HS-5 (cell line): ENCODE data around the gene TNXB.
A peak's percentile ranks its signal among the peaks of the same experiment; 100 is the strongest.
"Not testable (repeated sequence)": the region's sequence is repeated elsewhere in the genome, so short reads cannot be mapped to it uniquely, and the experiment has no call there.

Experiments used
- DNase-seq: peaks from one replicate; pipeline ENCODE4 v3.0.0-alpha.2; 2012; ENCODE audit warnings: low read depth

Gene TNXB

DNA sequence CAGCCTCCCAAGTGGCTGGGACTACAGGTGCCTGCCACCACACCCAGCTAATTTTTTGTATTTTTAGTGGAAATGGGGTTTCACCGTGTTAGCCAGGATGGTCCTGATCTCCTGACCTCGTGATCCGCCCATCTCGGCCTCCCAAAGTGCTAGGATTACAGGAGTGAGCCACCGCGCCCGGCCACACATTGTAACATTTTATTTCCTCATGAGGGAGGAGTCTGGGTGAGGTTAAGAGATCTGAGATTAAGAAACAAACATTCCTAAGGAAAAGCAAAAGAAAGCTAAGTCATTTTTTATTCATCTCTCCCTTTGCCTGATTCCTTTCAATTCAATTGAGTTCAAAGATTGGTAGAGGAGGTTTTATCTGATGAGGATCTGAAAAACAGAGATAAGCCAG, 35.1 kb upstream of the TNXB start:
- not testable (repeated sequence) for DNase-seq

GRCh38 chr6:32140420-32141046, 31.4 kb upstream of the TNXB start:
- no peak for DNase-seq

DNA sequence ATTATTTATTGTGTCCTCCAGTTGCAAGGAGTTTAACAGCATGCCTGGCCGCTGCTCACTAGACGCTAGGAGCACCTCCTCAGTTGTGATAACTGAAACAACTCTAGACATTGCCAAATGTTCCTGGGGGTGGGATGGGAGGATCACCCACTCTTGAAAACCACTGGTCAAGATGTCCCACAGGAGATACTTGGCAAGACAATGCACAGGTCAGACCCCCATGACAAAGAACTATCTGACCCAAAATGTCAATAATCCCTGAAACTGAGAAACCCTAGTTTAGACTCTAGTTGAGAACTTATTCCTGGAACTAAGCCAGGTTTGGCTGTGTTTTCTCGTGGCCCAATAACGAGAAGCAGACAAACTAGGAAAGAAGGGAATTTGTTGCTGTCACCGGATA, 30.5 kb upstream of the TNXB start:
- no peak for DNase-seq

DNA sequence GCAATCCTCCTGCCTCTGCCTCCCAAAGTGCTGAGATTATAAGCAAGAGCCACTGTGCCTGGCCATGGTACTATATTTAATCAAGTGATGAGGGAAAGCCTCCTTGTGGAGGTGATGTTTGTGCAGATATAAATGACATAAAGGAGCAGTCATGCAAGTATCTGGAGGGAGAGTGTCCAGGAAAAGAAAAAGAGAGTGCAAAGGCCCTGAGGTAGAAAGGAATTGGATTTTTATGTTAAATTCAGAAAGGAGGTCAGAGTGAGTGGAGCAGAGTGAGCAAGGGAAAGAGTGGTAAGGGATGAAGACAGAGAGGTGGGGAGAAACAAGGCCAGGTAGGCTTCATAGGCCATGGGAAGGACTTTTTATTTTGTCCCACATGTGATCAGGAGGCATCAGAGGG, 28.3 kb upstream of the TNXB start:
- no peak for DNase-seq

DNA sequence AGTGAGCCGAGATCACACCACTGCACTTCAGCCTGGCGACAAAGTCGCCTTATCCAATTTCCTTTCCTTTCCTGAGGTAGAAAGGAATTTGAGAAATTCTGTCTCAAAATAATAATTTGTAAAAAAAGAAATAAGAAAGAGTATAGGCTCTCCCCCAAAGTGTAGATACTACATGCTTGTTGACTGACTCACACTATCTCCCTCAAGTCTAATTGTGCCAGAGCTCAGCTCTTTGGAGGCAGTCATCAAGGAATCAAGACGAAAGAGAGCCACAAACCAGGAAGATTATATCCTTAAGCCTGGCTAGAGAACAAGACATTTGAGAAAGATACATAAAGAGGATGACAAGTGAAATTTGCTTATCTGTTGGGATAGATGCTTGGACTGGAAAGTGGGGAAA, 24.6 kb upstream of the TNXB start:
- no peak for DNase-seq

DNA sequence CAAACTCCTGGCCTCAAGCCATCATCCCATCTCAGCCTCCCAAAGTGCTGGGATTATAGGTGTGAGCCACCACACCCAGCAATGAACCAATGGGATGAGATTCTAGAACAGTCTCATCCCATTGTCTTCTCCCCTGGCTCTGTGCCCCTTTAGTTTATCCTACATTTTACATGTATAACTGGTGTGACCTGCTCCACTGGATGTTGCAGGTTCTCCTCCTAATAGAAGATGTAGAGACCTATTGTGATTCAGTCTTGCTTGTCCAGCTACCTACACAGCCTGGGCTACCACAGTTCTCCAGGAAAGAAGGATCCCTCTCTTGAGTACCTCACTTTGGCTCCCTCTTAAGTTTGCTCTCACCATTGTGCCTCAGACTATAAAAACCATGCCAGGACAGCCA, 23.0 kb upstream of the TNXB start:
- no peak for DNase-seq

- no peak for DNase-seq
Observed at GRCh38 chr6:32131439-32131948, 22.4 kb upstream of the TNXB start.

DNA sequence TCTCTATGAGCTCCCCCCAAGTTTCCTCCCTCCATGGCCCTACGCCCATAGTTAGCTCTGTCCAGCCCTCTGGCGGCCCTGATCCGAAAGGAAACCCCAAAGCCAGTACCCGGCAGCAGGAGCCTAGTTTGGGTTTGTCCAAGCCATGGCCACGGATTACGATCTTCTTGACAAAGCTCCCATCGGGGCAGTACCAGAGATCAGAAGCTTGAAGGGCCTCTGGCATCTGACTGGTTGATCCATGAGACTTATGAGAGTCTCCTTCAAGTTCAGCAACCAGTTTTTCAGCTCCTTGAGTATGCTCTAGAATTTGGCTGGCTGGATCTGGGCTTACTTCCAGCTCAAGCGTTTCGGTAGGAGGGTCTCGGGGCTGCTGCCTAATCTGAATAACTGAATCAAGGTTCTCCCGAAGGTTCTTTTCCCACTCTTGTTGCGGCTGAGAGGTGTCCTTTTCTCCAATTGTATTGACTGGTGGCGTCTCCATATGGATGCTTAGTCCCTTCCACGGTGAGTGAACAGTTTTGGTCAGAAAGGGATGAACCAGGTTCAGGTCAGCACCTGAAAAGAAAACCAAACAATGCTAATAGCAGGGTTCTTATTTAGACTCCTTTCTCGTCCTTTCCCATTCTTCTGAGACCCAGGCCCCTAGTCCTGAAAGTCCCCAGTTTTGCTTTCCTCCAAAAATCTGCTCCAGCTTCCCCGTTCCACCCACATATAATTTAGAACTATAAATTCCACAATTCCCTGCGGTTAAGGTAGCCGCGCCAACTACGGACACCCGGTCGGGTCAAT, 20.4 kb upstream of the TNXB start:
- DNase-seq, result no peak

DNA sequence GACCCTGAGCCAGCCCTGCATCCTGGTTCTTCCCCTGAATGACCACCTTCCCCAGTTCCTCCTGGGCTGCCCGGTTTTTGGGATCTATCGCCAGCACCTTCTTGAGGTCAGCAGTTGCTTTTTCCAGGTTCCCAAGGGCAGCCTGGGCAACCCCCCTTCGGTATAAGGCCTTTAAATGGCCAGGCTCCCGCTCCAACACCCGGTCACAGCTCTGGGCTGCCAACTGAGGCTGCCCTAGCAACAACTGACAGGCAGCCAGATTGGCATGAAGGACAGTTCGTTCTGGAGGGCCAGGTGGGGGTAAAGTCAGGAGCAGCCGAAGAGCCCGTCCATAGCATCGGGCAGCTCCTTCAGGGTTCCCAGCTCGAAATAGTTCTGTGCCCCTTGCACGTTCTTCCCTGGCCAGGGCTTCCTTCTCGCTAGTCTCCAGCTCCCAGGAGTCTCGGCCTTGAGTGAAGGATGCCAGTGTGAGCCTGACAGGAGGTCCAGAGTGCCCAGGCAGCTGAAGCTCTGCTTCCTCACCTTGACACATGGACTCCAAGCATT, 19.7 kb upstream of the TNXB start:
- no peak for DNase-seq

DNA sequence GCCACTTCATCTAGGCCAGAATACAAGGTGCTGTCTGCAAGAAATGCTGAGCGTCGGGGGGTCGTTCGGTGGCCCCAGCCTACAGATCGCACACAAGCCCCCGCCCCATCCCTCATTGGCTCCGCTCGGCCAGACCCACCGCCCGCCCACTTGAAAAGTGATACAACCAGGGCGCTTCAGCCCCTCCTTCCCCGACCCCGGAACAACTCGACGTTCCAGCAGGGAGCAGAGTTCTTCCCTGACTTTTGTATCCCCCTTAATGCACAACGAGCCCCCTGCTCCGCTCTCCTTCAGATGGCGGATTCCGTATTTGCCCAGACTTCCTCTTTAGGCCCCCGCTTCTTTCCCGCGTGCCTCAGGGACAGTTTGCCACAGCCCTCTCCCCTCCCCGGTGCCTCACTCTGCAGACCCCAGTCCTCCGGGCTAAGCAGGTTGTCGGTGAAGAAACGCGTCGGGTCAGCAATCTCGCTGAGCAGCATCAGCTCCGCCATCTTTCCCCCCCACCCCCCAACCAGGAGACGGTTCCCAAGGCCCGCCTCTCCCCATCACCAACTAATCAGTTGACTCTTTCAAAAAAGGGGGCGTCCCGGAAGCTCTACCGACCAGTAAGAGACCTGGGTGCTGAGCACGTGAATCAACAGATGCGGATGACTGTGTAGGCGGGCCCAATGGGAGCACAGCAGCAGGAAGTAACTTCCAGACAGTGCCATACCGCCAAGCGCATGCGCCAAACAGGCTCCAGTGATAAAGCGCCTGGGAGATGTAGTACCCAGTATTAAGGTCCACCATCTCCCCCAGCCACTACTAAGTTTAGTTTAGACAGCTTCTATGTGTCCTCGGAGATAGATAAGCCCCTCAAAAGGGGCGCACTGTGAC, 18.8 kb upstream of the TNXB start, which contains the start of gene ATF6B:
TSS of gene ATF6B (minus strand) at position 530 of the 876 bp plus-strand sequence. CDS start at position 491, 39 bp downstream.
- peak; percentile 94 for DNase-seq

DNA sequence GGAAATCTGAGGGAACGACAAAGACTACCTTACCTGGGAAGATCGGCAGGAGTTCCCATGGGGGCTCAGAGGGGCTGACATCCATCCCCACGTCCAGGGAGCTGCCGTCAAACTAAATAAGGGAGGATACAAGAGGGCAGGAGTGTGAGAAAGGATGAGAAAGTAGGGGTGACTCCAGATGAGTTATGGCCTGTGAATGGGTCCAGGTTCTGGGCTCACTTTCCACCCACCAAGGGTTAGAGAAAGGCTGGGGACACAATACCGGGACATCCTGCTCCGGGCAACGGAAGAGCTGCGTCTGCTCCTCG, 18.2 kb upstream of the TNXB start:
- DNase-seq, result no peak

DNA sequence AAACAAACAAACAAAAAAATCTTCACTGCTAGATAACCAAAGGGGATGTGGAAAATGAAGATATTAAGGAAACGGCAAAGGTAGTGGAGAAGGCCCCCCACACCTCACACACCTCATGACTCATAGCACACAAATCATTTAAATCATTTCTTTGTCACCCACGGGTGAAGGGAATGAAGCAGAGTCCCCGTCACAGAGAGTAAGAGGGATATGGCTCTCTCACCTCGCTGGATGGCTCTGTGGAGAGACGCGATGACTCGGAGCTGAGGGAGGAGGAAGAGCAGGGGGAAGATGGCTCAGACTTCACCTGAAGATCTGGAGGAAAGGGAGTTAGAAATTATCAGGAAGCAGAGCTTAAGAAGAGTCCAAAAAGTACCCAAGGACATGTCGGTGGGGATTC, 17.7 kb upstream of the TNXB start:
- DNase-seq, result no peak

DNA sequence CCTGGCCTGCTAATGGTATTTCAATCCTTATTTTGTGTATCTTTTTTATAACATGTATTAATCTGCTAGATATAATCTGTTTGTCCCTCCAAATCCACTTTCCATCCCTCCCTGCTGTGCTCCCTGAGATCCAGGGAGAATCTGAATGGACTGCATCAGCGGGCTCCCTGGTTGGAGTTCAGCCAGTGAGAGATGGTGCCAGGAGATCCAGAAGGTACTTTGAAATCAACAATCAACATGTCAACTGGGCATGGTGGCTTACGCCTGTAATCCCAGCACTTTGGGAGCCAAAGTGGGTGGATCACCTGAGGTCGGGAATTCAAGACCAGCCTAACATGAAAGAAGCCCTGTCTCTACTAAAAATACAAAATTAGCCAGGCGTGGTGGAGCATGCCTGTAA, 14.5 kb upstream of the TNXB start:
- no peak for DNase-seq

DNA sequence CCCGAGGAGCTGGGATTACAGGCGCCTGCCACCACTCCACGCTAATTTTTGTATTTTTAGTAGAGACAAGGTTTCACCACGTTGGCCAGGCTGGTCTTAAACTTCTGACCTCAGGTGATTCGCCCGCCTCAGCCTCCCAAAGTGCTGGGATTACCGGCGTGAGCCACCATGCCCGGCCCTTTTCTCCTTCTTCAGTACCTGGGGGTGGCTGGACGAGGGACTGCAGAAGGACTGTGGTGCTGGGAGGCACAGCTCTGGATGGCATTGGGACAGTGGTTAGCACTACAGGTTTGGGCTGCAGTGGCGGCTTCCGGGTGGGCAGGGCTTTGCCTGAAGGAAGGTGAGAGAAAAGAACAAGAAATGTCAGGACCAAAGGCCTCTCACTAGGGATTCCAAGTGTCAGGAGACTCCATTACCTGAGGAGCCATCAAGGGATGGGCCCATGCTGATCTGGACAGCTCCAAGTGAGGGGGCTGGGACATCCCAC, 11.5 kb upstream of the TNXB start:
- no peak for DNase-seq

GRCh38 chr6:32118782-32119628, 9.9 kb upstream of the TNXB start:
- DNase-seq, result no peak

DNA sequence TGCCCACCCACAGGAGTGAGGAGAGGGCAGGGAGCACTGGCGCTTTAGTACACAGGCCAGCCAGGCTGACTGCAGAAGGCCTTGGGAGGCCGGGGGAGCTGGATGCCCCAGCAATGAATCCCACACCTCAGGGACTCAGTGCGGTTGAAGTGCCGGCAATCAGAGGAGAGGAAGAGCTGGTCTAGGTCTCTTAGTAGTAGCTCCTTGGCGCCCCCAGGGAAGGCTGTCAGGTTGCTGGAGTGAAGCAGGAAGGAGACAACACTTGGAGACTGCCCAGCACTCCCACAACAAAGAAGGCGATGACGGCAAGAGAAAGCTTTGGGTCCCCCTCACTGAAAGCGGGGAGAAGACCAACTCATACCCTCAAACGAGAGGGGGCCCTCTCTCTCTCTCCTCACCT, 8.3 kb upstream of the TNXB start:
- DNase-seq, result no peak

- DNase-seq, result no peak
Observed at GRCh38 chr6:32116674-32117073, 7.5 kb upstream of the TNXB start.

DNA sequence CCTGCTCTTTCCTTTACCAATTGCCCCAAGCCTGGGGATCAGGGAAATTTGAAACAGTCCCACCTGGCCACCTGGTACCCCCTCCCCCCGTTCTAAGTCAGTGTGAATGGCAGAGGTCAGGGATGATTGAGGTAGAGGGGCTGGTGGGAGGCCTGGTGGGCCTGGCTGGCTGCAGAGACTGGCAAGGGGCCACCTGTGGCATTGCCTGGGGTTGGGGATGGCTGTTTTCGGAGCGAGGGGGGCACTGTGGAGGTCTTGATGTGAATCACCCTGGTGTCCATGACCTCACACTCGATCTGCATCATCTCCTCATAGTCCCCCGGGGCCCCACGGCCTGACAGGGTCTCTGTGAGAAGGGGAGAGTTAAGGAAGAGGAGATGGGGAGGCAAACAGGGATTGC, 6.5 kb upstream of the TNXB start:
- no peak for DNase-seq

GRCh38 chr6:32114796-32115195, 5.7 kb upstream of the TNXB start:
- DNase-seq, result peak; percentile 73

DNA sequence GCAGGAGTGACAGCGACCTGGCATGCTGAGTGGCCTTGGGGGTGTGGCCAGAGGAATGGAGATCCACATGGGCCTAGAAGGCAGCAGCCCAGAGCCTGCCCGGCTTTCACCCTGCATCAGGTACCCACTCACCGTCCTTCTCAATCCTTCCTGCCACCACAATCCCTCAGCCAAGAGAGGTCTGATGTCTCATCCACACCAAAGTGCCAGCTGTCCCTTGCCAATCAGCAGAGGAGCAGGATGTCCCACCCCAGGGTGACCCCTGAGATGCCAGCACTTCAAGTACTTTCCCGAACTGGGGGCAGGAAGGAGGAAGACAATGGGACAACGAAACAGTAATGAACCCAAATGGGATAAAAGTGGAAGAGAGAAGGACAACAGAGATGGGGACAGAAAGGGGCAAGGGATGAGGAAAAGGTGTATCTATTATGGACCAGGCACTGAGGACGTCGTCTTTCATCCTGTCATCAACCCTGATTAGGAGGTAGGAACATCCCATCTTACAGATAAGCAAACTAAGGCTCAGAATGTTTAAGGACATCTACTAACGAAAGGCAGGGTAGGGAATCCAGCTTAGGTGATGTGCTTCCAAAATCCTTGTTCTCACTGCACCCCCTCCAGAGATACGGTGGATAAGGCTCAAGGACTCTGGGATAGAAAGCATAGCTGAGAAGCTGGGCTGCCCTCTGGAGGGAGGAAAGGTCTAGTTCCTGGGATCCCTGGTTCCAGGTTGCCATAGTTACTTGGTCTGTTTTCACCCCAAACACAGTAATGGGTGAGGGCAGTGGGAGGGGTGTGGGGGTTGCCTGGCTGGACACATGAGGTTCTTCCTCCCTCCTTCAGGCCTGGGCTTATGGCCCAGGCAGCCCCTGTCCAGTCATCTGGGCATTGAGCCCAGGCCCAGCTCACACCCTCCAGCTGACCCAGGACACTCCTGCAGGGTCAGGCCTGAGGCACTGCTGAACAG, 4.5 kb upstream of the TNXB start:
- DNase-seq, result peak; percentile 78
